Measurements from ENCODE around the gene TRPM3. TPM values are rescaled to one million over a fixed set of nuclear protein-coding genes. Genes with fewer than 3 reads are reported as not detected.

TRPM3 gene
- total and polyA plus RNA-seq, 2 of the 8 experiments (the other 6 are each of a cell fraction or from before 2014, with no cell fraction given) = 2.4 to 10.9 TPM

- TF ChIP-seq SUZ12 (IDR thresholded peaks at IDR 0.05; ENCODE audit: low read length) = no peak
- no peak for TF ChIP-seq FOSL1 (IDR thresholded peaks at IDR 0.05; ENCODE audit: insufficient read depth, low read depth, low read length)
- no peak for TF ChIP-seq TAF7 (optimal IDR thresholded peaks at IDR 0.05; ENCODE audit: borderline replicate concordance, low read depth, low read length)
- no peak for TF ChIP-seq MAFK (IDR thresholded peaks at IDR 0.05; ENCODE audit: low read depth, low read length)
- no peak for TF ChIP-seq NRF1 (IDR thresholded peaks at IDR 0.05; ENCODE audit: low read depth, low read length)
- TF ChIP-seq TEAD4 (IDR thresholded peaks at IDR 0.05; ENCODE audit: low read depth, low read length) = no peak
- no peak for TF ChIP-seq POLR2A (IDR thresholded peaks at IDR 0.05; ENCODE audit: control extremely low read depth in 1 of 2, low read depth in 2 of 2, low read length in 2 of 2)
Observed at GRCh38 chr9:70802206-70802605, 319.2 kb downstream of the TRPM3 start (continued).

Measured in H1 (cell line).